Activated CD8-positive, alpha-beta memory T cell treated with anti-CD3 and anti-CD28 coated beads, Interleukin-2, amount 50 U/mL, for 1 hour (primary cell): ENCODE measurements around the gene CAPN7.

Experiments
- DNase-seq: peaks from one replicate; pipeline ENCODE4 v3.0.0-alpha.2; 2020; ENCODE audit errors: extremely low read depth

Gene CAPN7

DNA sequence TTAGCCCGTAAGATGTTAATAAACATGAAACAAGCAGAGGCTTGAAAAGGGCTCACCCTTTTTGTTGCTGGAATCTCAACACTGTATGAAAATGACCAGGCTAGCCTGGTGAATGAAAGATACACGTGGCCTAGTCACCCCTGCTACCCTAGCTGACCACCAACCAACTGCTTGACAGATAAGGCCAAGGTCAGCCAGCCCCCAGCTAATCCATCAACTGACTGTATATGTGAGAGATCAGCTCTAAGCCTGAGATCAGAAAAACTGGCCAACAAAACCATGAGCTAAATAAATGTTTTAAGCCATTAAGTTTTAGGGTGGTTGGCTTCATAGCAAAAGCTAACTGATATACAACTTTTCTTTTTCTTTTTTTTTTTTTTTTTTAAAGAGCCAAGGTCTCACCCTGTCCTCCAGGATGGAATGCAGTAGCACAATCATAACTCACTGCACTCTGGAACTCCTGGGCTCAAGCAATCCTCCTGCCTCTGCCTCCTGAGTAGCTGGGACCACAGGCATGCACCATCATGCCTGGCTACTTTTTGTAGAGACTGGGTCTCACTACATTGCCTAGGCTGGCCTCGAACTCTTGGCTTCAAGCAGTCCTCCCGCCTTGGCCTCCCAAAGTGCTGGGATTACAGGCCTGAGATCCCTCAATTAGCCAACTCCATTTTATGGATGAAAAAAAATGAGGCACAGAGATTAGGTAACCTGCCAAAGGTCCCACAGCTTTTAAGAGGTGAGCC is 91.7 kb downstream of the CAPN7 start:
- no peak for DNase-seq

DNA sequence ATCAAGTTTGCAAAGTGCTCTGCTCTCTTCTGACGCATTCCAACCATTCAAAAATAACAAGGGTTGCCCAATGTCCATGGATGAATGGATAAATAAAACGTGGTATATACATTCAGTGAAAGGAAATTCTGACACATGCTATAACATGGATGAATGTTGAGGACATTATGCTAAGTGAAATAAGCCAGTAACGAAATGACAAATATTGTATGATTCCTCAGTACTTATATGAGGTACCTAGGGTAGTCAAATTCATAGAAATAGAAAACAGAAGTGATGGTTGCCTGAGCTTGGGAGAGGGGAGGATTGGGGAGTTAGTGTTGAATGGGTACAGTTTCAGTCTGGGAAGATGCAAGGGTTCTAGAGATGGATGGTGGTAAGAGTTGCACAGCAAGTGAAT is 92.5 kb downstream of the CAPN7 start:
- DNase-seq = no peak

DNA sequence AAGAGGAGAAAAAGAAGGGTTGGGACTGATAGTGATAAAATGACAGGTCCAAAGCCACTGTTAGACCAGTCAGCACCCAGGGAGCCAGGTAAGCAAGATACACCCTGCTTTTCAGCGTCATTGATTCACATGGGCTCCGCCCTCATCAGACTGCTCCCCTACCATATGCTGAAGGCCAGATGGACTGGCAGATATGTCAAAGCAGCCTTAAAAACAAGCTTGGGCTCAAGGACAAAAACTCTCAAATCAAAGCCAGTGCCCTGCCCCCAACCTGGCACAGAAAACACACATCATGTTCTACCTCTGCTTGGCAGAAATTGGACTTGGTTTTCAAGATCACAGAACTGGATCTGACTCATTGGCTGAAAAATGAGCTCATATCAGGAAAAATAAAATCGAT is 93.0 kb downstream of the CAPN7 start:
- DNase-seq = no peak

DNA sequence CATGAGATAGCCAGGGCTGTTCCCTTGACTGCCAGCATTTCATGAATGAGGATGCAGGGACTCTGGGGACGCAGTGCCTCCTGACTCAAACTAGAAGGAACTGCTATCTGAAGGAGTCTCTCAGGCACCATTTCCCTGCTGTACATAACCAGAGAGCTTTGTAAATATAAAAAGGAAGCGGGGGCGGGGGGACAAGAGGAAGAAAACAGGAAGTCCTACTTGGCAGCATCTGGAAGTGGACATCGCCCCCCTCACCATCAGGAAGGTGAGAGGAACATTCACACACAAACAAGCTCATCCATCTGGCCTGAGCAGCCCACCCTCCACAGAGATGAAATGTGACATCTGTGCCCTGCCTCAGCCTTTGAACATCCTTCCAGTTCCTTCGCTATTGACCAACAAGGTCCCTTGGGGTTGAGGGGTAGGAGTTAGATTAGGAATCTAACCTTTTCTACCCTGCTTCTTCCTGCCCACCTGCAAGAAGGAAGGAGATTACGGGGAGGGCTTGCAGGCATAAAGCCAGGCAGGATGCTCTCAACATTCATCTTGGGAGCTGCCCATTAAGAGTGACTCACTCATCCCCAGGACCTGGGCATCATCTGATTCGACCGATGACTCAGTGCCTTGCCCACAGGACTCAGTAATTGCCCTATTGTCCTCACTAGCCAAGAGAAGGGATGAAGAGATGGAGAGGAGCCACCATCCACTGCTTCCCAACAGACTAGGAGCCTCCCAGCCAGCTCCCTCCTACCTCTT is 94.5 kb downstream of the CAPN7 start:
- no peak for DNase-seq

DNA sequence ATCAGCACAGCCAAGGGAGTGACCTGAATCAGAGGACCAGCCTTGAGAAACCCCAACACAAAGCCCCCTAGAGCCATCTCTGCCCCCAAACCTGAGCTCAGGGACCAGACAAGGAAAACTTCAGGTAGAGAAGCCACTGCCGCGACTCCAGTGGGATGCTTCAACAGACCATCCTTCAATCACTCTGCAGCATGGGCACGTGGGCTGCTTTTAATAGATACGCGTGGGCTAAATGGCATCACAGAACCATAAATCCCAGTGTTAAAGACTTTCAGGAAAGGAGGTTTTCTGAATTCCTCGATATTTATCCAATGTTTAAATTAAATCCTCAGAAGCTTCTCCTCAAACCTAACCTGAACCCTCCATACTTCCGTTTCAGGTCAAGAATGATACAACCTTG is 95.7 kb downstream of the CAPN7 start:
- no peak for DNase-seq
